Astrocyte (in vitro differentiated cells and primary cell): ENCODE data around the gene DMRTA2.

Experiments used
- CTCF ChIP-seq: IDR thresholded peaks from 2 replicates; pipeline ENCODE4 v1.5.1; 2011; ENCODE audit warnings: low read depth, mild to moderate bottlenecking, inconsistent platforms, low read length, moderate library complexity; ENCODE audit not compliant: insufficient read depth
- EZH2 ChIP-seq: IDR thresholded peaks from 2 replicates; pipeline ENCODE4 v1.6.1; 2012; ENCODE audit warnings: mild to moderate bottlenecking, low read length, inconsistent platforms; ENCODE audit not compliant: insufficient read depth

- TF ChIP-seq CTCF = no peak
- TF ChIP-seq EZH2 = no peak
These were observed 13.2 kb upstream of the DMRTA2 start for GRCh38 chr1:50436489-50436888.
